GM12878 (cell line): Measurements from ENCODE around the gene FAAP100. TPM values are rescaled to one million over a fixed set of nuclear protein-coding genes. Genes with fewer than 3 reads are reported as not detected.

Experiments used
- BRCA1 ChIP-seq: IDR thresholded peaks from 2 replicates; pipeline ENCODE4 v1.6.1; 2011; ENCODE audit warnings: low read depth, low read length, improper control_type of control experiment
- CTCF ChIP-seq, 3 experiments: IDR thresholded peaks in 2 of 3; conservative IDR thresholded peaks in 1 of 3; 2 replicates each; pipeline ENCODE4 v1.5.1; 2011; ENCODE audit warnings: low read depth in 3 of 3, low read length in 3 of 3, mild to moderate bottlenecking in 3 of 3, control low read depth in 2 of 3, moderate library complexity in 2 of 3, inconsistent platforms in 1 of 3, mixed read lengths in 1 of 3; ENCODE audit not compliant: control insufficient read depth in 2 of 3, insufficient read depth in 1 of 3; ENCODE audit errors: extremely low read depth in 1 of 3
- RAD21 ChIP-seq: IDR thresholded peaks from 2 replicates; pipeline ENCODE4 v1.6.1; 2011; ENCODE audit warnings: mild to moderate bottlenecking, low read depth, low read length, moderate library complexity; ENCODE audit not compliant: insufficient read depth
- RELA ChIP-seq: fragments of 450-650 bp; IDR thresholded peaks from 2 replicates; pipeline ENCODE4 v1.8.0; 2014; ENCODE audit warnings: borderline replicate concordance; ENCODE audit not compliant: partially characterized antibody
- polyA plus RNA-seq, 11 experiments: library from polyadenylated mRNA; depleted of rRNA in 4 of 11; unstranded in 6 of 11; stranded (reverse) in 5 of 11; fragments of >200 nt; fragmentation: Nextera tagmentation in 4 of 11; fragmentation: Illumina TruSeq in 1 of 11; extraction: Ambion mirVana in 4 of 11; extraction: Trizol in 1 of 11; gene quantifications; 1 replicate in 1 of 11; 2 replicates in 10 of 11; pipeline versions ENCODE4 v1.2.1 to v1.2.3, GENCODE V29; 2011 to 2016; ENCODE audit warnings: inconsistent platforms in 2 of 11, missing spikeins in 2 of 11, low read depth in 1 of 11
- total RNA-seq, 4 experiments: library from RNA; depleted of rRNA in 3 of 4; stranded (reverse); fragments of >200 nt in 3 of 4; fragmentation: Illumina TruSeq in 1 of 4; extraction: Trizol in 1 of 4; gene quantifications; 2 replicates each; pipeline versions ENCODE4 v1.2.1 to v1.2.3, GENCODE V29; 2013 to 2021
- TF ChIP-seq, protein P1 (sequence below): fragments of 450-650 bp; formaldehyde crosslinking; IDR thresholded peaks from 2 replicates; pipeline ENCODE4 v1.4.0; 2022; ENCODE audit warnings: mild to moderate bottlenecking, moderate library complexity
- TF ChIP-seq, protein P2 (sequence below): fragments of 450-650 bp; IDR thresholded peaks from 2 replicates; pipeline ENCODE4 v1.6.1; 2017; ENCODE audit warnings: borderline replicate concordance

Gene FAAP100
- total and polyA plus RNA-seq, 10 of the 15 experiments (the other 5 are each of a cell fraction or from before 2014, with no cell fraction given) = 0.11 to 46.2 (median 17.1) TPM

DNA sequence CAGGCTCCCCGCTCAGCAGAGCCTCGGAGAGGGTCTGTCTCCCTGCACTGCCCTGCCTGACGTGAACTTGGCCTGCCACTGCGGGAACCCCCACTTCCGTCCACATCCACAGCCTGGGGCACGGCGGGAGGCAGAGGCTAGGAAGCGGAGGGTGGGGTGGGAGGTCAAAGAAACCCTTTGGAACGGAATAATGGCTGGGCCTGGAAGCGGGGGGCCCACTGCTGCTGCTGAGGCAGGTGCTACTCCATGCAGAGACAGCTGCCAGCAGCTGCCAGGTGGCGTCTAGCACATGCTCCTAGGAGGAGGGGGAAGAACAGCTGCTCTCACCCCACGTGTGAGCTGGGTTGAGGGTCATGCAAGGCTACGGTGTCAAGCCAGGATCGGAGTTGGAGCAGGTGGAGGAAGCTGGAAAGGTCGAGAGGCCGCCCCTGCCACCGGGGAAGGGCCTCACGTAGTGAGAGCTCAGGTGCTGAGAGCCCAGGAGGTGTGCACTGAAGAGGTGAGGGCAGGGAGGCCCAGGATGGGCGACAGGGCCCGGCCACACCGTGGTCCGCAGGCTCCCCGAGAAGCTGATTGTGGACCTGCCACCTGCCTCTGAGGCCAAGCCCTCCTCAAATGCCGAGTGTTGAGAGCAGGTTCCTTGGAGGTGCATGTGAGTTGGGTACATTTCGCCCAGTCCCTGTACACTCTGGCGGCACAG is 14.1 kb downstream of the FAAP100 start (continued):
- TF ChIP-seq, protein P1, sequence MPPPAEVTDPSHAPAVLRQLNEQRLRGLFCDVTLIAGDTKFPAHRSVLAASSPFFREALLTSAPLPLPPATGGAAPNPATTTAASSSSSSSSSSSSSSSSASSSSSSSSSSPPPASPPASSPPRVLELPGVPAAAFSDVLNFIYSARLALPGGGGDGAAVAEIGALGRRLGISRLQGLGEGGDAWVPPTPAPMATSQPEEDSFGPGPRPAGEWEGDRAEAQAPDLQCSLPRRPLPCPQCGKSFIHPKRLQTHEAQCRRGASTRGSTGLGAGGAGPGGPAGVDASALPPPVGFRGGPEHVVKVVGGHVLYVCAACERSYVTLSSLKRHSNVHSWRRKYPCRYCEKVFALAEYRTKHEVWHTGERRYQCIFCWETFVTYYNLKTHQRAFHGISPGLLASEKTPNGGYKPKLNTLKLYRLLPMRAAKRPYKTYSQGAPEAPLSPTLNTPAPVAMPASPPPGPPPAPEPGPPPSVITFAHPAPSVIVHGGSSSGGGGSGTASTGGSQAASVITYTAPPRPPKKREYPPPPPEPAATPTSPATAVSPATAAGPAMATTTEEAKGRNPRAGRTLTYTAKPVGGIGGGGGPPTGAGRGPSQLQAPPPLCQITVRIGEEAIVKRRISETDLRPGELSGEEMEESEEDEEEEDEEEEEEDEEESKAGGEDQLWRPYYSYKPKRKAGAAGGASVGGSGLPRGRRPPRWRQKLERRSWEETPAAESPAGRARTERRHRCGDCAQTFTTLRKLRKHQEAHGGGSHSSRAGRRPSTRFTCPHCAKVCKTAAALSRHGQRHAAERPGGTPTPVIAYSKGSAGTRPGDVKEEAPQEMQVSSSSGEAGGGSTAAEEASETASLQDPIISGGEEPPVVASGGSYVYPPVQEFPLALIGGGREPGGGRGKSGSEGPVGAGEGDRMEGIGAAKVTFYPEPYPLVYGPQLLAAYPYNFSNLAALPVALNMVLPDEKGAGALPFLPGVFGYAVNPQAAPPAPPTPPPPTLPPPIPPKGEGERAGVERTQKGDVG = no peak
- TF ChIP-seq, protein P2, sequence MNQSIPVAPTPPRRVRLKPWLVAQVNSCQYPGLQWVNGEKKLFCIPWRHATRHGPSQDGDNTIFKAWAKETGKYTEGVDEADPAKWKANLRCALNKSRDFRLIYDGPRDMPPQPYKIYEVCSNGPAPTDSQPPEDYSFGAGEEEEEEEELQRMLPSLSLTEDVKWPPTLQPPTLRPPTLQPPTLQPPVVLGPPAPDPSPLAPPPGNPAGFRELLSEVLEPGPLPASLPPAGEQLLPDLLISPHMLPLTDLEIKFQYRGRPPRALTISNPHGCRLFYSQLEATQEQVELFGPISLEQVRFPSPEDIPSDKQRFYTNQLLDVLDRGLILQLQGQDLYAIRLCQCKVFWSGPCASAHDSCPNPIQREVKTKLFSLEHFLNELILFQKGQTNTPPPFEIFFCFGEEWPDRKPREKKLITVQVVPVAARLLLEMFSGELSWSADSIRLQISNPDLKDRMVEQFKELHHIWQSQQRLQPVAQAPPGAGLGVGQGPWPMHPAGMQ = no peak
- TF ChIP-seq BRCA1 (no peak), CTCF (IDR thresholded peaks at IDR 0.05 in 2 of 3, conservative IDR thresholded peaks at IDR 0.05 in 1 of 3; ENCODE audit: control insufficient read depth in 2 of 3, extremely low read depth in 1 of 3, insufficient read depth in 1 of 3, low read depth in 3 of 3, low read length in 3 of 3) (no peak), RELA (no peak), RAD21 (no peak)
